ENCODE results near the gene PCDHGA12.
"Not testable (repeated sequence)": the region's sequence is repeated elsewhere in the genome, so short reads cannot be mapped to it uniquely, and the experiment has no call there.

The PCDHGA12 gene

DNA sequence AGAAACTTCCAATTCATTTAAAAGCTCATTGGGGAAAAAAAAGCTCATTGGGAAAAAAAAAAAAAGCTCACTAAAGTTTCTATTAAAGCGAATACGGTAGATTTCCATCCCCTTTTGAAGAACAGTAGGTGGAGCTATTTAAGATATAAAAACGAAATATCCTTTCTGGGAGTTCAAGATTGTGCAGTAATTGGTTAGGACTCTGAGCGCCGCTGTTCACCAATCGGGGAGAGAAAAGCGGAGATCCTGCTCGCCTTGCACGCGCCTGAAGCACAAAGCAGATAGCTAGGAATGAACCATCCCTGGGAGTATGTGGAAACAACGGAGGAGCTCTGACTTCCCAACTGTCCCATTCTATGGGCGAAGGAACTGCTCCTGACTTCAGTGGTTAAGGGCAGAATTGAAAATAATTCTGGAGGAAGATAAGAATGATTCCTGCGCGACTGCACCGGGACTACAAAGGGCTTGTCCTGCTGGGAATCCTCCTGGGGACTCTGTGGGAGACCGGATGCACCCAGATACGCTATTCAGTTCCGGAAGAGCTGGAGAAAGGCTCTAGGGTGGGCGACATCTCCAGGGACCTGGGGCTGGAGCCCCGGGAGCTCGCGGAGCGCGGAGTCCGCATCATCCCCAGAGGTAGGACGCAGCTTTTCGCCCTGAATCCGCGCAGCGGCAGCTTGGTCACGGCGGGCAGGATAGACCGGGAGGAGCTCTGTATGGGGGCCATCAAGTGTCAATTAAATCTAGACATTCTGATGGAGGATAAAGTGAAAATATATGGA is at the start of gene PCDHGA12:
Gene PCDHGA12, plus strand, starts transcription at position 176 of the 782 bp plus-strand sequence. Its CDS starts 253 bp downstream, at position 429.
- peak; percentile 22 for DNase-seq

DNA sequence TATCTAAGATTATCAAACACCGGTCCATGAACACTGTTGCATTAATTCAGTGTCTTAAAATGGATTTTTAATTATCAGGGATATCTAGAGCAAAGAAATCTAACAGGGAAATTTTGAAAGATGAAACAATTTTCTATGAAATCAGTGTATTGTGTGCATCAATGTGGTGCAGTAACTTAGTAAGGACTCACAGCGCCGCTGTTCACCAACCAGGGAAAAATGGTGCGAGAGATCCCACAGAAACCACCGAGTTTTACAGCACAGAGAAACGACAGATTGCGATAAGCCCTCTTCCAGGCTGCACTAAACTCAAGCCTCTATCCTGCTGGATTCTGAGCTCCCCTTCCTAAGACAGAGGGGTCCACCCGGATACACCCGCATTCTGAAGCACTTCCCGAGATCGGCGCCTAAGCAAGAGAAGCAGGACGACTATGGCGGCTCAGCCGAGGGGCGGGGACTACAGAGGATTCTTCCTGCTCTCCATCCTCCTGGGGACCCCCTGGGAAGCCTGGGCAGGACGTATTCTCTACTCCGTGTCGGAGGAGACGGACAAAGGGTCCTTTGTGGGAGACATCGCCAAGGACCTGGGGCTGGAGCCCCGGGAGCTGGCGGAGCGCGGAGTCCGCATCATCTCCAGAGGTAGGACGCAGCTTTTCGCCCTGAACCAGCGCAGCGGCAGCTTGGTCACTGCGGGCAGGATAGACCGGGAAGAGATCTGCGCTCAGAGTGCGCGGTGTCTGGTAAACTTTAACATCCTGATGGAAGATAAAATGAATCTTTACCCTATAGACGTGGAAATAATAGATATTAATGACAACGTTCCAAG is 47.6 kb upstream of the PCDHGA12 start, which contains the start of gene PCDHGA7:
Gene PCDHGA7, plus strand, starts transcription at position 274 of the 826 bp plus-strand sequence. Its CDS starts 158 bp downstream, at position 432.
- no peak for DNase-seq

GRCh38 chr5:141383345-141383744 is 47.0 kb upstream of the PCDHGA12 start:
- no peak for DNase-seq

GRCh38 chr5:141384471-141385267 is 45.6 kb upstream of the PCDHGA12 start:
- no peak for DNase-seq

GRCh38 chr5:141387557-141388311 is 42.6 kb upstream of the PCDHGA12 start, which contains the start of gene PCDHGB4:
PCDHGB4 (plus strand) TSS chr5:141387698; CDS start chr5:141387885, 187 bp downstream.
- DNase-seq, result not testable (repeated sequence)

DNA sequence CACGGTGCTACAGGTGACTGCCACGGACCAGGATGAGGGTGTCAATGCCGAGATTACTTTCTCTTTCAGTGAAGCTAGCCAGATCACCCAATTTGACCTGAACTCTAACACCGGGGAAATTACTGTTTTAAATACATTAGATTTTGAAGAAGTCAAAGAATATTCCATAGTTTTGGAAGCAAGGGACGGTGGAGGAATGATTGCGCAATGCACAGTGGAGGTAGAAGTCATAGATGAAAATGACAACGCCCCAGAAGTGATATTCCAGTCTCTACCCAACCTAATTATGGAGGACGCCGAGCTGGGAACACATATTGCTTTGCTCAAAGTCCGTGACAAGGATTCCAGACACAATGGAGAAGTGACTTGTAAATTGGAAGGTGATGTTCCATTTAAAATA is 41.6 kb upstream of the PCDHGA12 start:
- DNase-seq, result no peak

DNA sequence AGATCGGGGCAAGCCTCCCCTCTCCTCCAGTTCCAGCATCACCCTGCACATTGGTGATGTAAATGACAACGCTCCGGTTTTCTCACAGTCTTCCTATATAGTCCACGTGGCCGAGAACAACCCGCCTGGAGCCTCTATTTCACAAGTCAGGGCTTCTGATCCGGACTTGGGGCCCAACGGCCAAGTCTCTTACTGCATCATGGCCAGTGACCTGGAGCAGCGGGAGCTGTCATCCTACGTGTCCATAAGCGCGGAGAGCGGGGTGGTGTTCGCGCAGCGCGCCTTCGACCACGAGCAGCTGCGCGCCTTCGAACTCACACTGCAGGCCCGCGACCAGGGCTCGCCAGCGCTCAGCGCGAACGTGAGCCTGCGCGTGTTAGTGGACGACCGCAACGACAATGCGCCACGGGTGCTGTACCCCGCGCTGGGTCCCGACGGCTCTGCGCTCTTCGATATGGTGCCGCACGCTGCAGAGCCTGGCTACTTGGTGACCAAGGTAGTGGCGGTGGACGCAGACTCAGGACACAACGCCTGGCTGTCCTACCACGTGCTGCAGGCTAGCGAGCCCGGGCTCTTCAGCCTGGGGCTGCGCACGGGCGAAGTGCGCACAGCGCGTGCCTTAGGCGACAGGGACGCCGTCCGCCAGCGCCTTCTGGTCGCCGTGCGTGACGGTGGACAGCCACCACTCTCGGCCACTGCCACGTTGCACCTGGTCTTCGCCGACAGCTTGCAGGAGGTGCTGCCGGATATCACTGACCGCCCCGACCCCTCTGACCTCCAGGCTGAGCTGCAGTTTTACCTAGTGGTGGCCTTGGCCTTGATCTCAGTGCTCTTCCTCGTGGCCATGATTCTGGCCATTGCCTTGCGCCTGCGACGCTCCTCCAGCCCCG is 40.9 kb upstream of the PCDHGA12 start:
- no peak for DNase-seq

DNA sequence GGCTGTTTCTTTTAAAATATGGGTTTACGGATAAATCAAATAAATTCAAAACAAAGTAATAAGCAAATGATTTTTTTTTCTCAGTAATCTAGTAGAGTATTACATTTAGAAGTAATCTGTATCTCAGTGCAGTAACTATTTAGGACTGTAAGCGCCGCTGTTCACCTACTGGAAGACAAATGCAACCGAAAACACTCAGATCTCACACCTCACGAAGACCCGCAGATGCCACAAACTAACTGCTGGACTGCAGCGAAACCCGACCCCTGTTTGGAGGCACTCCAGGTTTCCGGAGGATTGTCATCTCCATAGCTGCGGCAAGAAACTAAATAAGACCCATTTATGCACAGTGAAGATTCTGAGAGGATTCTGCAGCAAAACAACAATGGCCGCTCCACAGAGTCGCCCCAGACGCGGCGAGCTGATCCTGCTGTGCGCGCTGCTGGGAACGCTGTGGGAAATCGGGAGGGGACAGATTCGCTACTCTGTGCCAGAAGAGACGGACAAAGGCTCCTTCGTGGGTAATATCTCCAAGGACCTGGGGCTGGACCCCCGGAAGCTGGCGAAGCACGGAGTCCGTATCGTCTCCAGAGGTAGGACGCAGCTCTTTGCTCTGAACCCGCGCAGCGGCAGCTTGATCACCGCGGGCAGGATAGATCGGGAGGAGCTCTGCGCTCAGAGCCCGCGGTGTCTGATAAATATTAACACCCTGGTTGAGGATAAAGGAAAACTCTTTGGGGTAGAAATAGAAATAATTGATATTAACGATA is 37.7 kb upstream of the PCDHGA12 start, which contains the start of gene PCDHGA8:
Gene PCDHGA8, plus strand, starts transcription at position 205 of the 770 bp plus-strand sequence. Its CDS starts 181 bp downstream, at position 386.
- no peak for DNase-seq

DNA sequence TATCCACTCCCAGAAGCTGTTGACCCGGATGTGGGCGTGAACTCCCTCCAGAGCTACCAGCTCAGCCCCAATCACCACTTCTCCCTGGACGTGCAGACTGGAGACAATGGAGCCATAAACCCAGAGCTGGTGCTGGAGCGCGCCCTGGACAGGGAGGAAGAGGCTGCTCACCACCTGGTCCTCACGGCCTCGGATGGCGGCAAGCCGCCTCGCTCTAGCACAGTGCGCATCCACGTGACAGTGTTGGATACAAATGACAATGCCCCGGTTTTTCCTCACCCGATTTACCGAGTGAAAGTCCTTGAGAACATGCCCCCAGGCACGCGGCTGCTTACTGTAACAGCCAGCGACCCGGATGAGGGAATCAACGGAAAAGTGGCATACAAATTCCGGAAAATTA is 37.0 kb upstream of the PCDHGA12 start:
- no peak for DNase-seq

DNA sequence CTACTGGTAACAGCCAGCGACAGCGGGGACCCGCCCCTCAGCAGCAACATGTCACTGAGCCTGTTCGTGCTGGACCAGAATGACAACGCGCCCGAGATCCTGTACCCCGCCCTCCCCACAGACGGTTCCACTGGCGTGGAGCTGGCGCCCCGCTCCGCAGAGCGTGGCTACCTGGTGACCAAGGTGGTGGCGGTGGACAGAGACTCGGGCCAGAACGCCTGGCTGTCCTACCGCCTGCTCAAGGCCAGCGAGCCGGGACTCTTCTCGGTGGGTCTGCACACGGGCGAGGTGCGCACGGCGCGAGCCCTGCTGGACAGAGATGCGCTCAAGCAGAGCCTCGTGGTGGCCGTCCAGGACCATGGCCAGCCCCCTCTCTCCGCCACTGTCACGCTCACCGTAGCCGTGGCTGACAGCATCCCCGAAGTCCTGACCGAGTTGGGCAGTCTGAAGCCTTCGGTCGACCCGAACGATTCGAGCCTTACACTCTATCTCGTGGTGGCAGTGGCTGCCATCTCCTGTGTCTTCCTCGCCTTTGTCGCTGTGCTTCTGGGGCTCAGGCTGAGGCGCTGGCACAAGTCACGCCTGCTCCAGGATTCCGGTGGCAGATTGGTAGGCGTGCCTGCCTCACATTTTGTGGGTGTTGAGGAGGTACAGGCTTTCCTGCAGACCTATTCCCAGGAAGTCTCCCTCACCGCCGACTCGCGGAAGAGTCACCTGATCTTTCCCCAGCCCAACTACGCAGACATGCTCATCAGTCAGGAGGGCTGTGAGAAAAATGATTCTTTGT is 35.7 kb upstream of the PCDHGA12 start:
- DNase-seq, result not testable (repeated sequence)

DNA sequence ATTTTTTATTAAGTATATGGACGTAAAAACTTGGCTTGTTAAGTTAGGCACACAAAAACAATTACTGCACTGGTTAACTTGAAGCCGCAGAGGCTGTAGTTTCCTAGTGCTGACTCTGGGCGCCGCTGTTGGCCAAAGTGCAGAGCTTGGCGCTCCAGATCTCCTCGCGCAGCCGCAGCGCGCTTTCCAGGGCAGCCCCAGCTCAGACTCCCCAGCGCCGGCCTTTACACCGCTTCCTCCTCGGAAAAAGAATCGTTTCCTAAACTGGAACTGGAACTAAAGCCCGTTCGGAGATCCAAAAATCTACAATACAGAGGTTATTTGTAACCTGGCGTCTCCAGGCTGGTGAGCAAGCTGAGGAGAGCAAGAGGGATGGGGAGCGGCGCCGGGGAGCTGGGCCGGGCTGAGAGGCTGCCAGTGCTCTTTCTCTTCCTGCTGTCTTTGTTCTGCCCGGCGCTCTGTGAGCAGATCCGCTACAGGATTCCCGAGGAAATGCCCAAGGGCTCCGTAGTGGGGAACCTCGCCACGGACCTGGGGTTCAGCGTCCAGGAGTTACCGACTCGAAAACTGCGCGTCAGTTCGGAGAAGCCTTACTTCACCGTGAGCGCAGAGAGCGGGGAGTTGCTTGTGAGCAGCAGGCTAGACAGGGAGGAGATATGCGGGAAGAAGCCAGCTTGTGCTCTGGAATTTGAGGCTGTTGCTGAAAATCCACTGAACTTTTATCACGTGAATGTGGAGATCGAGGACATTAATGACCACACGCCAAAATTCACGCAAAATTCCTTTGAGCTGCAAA is 32.4 kb upstream of the PCDHGA12 start, which contains the start of gene PCDHGB5:
Gene PCDHGB5, plus strand, starts transcription at position 192 of the 796 bp plus-strand sequence. Its CDS starts 181 bp downstream, at position 373.
- DNase-seq, result peak; percentile 30

DNA sequence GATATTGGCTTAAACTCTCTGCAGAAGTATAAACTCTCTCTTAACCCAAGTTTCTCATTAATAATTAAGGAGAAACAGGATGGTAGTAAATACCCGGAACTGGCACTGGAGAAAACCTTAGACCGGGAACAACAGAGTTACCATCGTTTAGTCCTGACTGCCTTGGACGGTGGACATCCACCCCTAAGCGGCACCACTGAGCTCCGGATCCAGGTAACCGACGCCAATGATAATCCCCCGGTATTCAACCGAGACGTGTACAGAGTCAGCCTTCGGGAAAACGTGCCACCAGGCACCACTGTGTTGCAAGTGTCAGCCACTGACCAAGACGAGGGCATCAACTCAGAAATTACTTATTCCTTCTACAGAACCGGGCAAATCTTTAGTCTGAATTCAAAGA is 31.7 kb upstream of the PCDHGA12 start:
- DNase-seq, result no peak

- no peak for DNase-seq
These were observed 30.6 kb upstream of the PCDHGA12 start for GRCh38 chr5:141399555-141400258.

GRCh38 chr5:141402553-141403243 is 27.6 kb upstream of the PCDHGA12 start, which contains the start of gene PCDHGA9:
PCDHGA9 (plus strand) TSS chr5:141402778; CDS start chr5:141402953, 175 bp downstream.
- no peak for DNase-seq

- DNase-seq, result no peak
These were observed 26.9 kb upstream of the PCDHGA12 start for GRCh38 chr5:141403387-141403786.

DNA sequence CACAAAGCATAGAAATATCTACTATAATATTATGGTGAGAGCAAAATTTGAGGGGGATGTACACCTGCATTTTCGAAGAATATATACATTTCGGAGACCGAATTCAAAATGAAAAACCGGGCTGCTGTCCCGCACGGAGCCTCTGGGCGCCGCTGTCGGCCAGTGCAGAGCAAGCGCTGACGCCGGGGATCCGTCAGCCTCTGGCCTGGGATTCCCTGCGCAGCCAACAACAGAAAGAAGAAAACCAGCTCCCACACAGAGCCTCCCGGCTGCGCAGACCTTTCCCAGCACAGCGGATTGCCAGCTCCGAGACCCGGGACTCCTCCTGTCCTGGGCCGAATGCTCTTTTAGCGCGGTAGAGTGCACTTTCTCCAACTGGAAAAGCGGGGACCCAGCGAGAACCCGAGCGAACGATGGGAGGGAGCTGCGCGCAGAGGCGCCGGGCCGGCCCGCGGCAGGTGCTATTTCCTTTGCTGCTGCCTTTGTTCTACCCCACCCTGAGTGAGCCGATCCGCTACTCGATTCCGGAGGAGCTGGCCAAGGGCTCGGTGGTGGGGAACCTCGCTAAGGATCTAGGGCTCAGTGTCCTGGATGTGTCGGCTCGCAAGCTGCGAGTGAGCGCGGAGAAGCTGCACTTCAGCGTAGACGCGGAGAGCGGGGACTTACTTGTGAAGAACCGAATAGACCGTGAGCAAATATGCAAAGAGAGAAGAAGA is 22.4 kb upstream of the PCDHGA12 start, which contains the start of gene PCDHGB6:
Gene PCDHGB6, plus strand, starts transcription at position 232 of the 716 bp plus-strand sequence. Its CDS starts 182 bp downstream, at position 414.
- DNase-seq, result peak; percentile 28

All from CD4-positive, alpha-beta T cell treated with Interferon gamma for 1 hour (primary cell).